WTC11 (cell line): ENCODE data around the gene CBX7.

Experiments
- CBFB ChIP-seq: sonication (generic); formaldehyde crosslinking; IDR thresholded peaks from 2 replicates; pipeline ENCODE4 v1.8.1; 2022; ENCODE audit warnings: mild to moderate bottlenecking, low read depth, missing genetic modification reagents
- CTCF ChIP-seq: fragments of 200-600 bp; IDR thresholded peaks from 2 replicates; pipeline ENCODE4 v1.8.0; 2022; ENCODE audit warnings: antibody characterized with exemption
- ETV6 ChIP-seq: sonication (generic); formaldehyde crosslinking; IDR thresholded peaks from 2 replicates; pipeline ENCODE4 v1.8.1; 2022; ENCODE audit warnings: mild to moderate bottlenecking, missing genetic modification reagents
- NFYB ChIP-seq: sonication (generic); formaldehyde crosslinking; conservative IDR thresholded peaks from 2 replicates; pipeline ENCODE4 v1.8.0; 2022; ENCODE audit warnings: low read depth, missing genetic modification reagents
- TP53 ChIP-seq: sonication (generic); formaldehyde crosslinking; IDR thresholded peaks from 2 replicates; pipeline ENCODE4 v1.8.1; 2023; ENCODE audit warnings: mild to moderate bottlenecking, missing genetic modification reagents
- ZNF671 ChIP-seq: fragments of 250-450 bp; sonication (Bioruptor Pico); IDR thresholded peaks from 2 replicates; pipeline ENCODE4 v1.8.0; 2021; ENCODE audit warnings: mild to moderate bottlenecking
- TF ChIP-seq, protein P1 (sequence below): sonication (generic); formaldehyde crosslinking; IDR thresholded peaks from 2 replicates; pipeline ENCODE4 v1.8.1; 2023; ENCODE audit warnings: mild to moderate bottlenecking, moderate library complexity, missing genetic modification reagents

GRCh38 chr22:39091126-39092081 is 61.1 kb downstream of the CBX7 start:
- TF ChIP-seq CTCF (no peak), CBFB (CRISPR knock-in tag) (no peak), ZNF671 (CRISPR knock-in tag) (no peak), TP53 (CRISPR knock-in tag) (no peak), ETV6 (no peak), NFYB (CRISPR knock-in tag) (no peak)
- TF ChIP-seq, protein P1, sequence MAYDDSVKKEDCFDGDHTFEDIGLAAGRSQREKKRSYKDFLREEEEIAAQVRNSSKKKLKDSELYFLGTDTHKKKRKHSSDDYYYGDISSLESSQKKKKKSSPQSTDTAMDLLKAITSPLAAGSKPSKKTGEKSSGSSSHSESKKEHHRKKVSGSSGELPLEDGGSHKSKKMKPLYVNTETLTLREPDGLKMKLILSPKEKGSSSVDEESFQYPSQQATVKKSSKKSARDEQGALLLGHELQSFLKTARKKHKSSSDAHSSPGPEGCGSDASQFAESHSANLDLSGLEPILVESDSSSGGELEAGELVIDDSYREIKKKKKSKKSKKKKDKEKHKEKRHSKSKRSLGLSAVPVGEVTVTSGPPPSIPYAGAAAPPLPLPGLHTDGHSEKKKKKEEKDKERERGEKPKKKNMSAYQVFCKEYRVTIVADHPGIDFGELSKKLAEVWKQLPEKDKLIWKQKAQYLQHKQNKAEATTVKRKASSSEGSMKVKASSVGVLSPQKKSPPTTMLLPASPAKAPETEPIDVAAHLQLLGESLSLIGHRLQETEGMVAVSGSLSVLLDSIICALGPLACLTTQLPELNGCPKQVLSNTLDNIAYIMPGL (CRISPR knock-in tag) = no peak
